Prostate gland (tissue), 2 donors: ENCODE data around the gene ASCC2.

Experiments used
- POLR2A ChIP-seq: fragments of 450-650 bp; IDR thresholded peaks from one replicate; pipeline ENCODE4 v1.6.1; 2016; ENCODE audit warnings: antibody characterized with exemption, mild to moderate bottlenecking
- TF ChIP-seq, protein P1 (sequence below), 4 experiments: fragments of 200-600 bp in 2 of 4; fragments of 450-650 bp in 2 of 4; sonication (generic) in 2 of 4; IDR thresholded peaks; 1 replicate in 3 of 4; 2 replicates in 1 of 4; pipeline ENCODE4 v1.5.1; 2016 to 2019; ENCODE audit warnings: antibody characterized with exemption in 4 of 4, mild to moderate bottlenecking in 2 of 4, moderate library complexity in 2 of 4

DNA sequence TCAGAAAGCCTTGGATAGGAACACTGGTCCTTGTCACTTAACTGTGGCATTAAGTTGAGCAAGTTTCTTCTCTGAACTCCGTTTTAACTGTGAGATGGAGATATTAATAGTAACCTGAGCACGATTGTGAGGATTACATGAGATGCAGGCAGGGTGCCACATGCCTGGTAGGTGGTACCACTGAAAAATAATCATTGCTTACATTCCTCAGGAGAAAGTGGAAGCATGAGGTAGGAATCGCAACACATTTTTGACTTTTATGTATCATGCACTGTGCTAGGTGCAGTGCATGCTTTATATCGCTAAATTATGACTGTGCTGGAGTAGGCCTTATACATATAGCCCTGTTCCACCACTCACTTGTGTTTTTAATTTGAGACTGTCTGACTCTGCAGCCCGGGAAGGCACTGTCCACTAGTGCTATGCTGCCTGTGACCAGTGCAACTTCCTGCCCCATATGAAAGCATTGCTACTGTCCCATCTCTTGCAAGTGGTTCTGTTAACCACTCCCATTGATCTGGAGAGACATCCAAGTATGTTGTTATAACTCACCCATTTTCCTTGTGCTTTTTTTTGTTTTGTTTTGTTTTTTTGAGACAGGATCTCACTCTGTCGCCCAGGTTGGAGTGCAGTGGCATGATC lies 69.9 kb downstream of the ASCC2 start:
- TF ChIP-seq, protein P1, sequence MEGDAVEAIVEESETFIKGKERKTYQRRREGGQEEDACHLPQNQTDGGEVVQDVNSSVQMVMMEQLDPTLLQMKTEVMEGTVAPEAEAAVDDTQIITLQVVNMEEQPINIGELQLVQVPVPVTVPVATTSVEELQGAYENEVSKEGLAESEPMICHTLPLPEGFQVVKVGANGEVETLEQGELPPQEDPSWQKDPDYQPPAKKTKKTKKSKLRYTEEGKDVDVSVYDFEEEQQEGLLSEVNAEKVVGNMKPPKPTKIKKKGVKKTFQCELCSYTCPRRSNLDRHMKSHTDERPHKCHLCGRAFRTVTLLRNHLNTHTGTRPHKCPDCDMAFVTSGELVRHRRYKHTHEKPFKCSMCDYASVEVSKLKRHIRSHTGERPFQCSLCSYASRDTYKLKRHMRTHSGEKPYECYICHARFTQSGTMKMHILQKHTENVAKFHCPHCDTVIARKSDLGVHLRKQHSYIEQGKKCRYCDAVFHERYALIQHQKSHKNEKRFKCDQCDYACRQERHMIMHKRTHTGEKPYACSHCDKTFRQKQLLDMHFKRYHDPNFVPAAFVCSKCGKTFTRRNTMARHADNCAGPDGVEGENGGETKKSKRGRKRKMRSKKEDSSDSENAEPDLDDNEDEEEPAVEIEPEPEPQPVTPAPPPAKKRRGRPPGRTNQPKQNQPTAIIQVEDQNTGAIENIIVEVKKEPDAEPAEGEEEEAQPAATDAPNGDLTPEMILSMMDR (IDR thresholded peaks at IDR 0.05), result no peak
- TF ChIP-seq POLR2A, result no peak
